SK-N-SH (cell line): ENCODE results near the gene USP15. TPM values are rescaled to one million over a fixed set of nuclear protein-coding genes. Genes with fewer than 3 reads are reported as not detected.

Experiments used
- CTCF ChIA-PET: fragments of 300-600, 350-600 bp; formaldehyde crosslinking; extraction: SDS; loops from one replicate; lab custom pipeline; 2021; lab: Yijun Ruan, JAX
- POLR2A ChIA-PET: fragments of 350-600 bp; sonication (Branson Sonifier 250); formaldehyde crosslinking; extraction: SDS; loops from one replicate; lab custom pipeline; 2020; ENCODE audit warnings: antibody characterized with exemption, inconsistent platforms; lab: Yijun Ruan, JAX
- DNase-seq: peaks from one replicate; pipeline ENCODE4 v3.0.0; 2012
- H2AFZ ChIP-seq: fragments of 200-600 bp; sonication (generic); 2 replicates; pipeline ENCODE4 v1.8.1; 2016; ENCODE audit warnings: antibody characterized with exemption, mild to moderate bottlenecking, low read depth
- H3F3A ChIP-seq: fragments of 200-600 bp; sonication (generic); replicated peaks from 2 replicates; pipeline ENCODE3; 2016; ENCODE audit warnings: antibody characterized with exemption, mild to moderate bottlenecking; ENCODE audit not compliant: insufficient read depth
- H3K27ac ChIP-seq, 2 experiments: fragments of 200-500 bp in 1 of 2; fragments of 200-600 bp in 1 of 2; sonication (Bioruptor generic) in 1 of 2; sonication (generic), shearing (Covaris generic) in 1 of 2; 2 replicates each; pipeline versions ENCODE4 v1.5.1 to v1.6.1; 2014 to 2016; ENCODE audit warnings: low read depth in 2 of 2, inconsistent platforms in 1 of 2, low read length in 1 of 2, mild to moderate bottlenecking in 1 of 2, mixed read lengths in 1 of 2
- H3K27me3 ChIP-seq: fragments of 200-600 bp; sonication (generic), shearing (Covaris generic); 2 replicates; pipeline ENCODE4 v1.6.1; 2016; ENCODE audit warnings: mixed run types; ENCODE audit not compliant: insufficient read depth
- H3K36me3 ChIP-seq, 2 experiments: fragments of 200-500 bp in 1 of 2; fragments of 200-600 bp in 1 of 2; sonication (Bioruptor generic) in 1 of 2; sonication (generic) in 1 of 2; replicated peaks in 1 of 2; 2 replicates each; pipeline versions ENCODE3 to v1.5.1; 2014 to 2016; ENCODE audit warnings: low read length in 1 of 2, mild to moderate bottlenecking in 1 of 2; ENCODE audit not compliant: insufficient read depth in 2 of 2, control insufficient read depth in 1 of 2
- H3K4me1 ChIP-seq, 2 experiments: fragments of 200-500 bp in 1 of 2; fragments of 200-600 bp in 1 of 2; sonication (Bioruptor generic) in 1 of 2; sonication (generic), shearing (Covaris generic) in 1 of 2; 2 replicates each; pipeline versions ENCODE4 v1.5.1 to v1.6.1; 2014 to 2016; ENCODE audit warnings: low read depth in 1 of 2, low read length in 1 of 2, mixed run types in 1 of 2; ENCODE audit not compliant: insufficient read depth in 2 of 2, control insufficient read depth in 1 of 2
- H3K4me2 ChIP-seq: fragments of 200-600 bp; sonication (generic), shearing (Covaris generic); 2 replicates; pipeline ENCODE4 v1.6.1; 2017; ENCODE audit warnings: mixed run types
- H3K4me3 ChIP-seq, 2 experiments: fragments of 200-500 bp in 1 of 2; fragments of 200-600 bp in 1 of 2; sonication (Bioruptor generic) in 1 of 2; sonication (generic), shearing (Covaris generic) in 1 of 2; 2 replicates each; pipeline versions ENCODE4 v1.5.1 to v1.8.1; 2014 to 2016; ENCODE audit warnings: low read depth in 2 of 2, inconsistent platforms in 1 of 2, low read length in 1 of 2, mild to moderate bottlenecking in 1 of 2, mixed read lengths in 1 of 2, moderate library complexity in 1 of 2
- H3K79me2 ChIP-seq: fragments of 200-600 bp; sonication (generic); 2 replicates; pipeline ENCODE4 v1.8.1; 2017; ENCODE audit warnings: mild to moderate bottlenecking; ENCODE audit not compliant: insufficient read depth
- H3K9ac ChIP-seq: fragments of 200-600 bp; sonication (generic); 2 replicates; pipeline ENCODE4 v1.6.1; 2017; ENCODE audit warnings: mixed run types
- H3K9me2 ChIP-seq: fragments of 200-600 bp; sonication (generic); 2 replicates; pipeline ENCODE4 v1.6.1; 2017; ENCODE audit warnings: mixed run types
- H3K9me3 ChIP-seq: fragments of 200-600 bp; sonication (generic); 2 replicates; pipeline ENCODE4 v1.6.1; 2017; ENCODE audit warnings: mixed run types, mild to moderate bottlenecking, moderate library complexity
- H4K20me1 ChIP-seq: fragments of 200-600 bp; sonication (generic); 2 replicates; pipeline ENCODE4 v1.6.1; 2017; ENCODE audit warnings: mild to moderate bottlenecking, mixed run types; ENCODE audit not compliant: insufficient read depth
- EZH2phosphoT487 ChIP-seq: fragments of 200-600 bp; sonication (generic); IDR thresholded peaks from 2 replicates; pipeline ENCODE4 v1.6.1; 2017; ENCODE audit warnings: low read depth, mixed run types, mild to moderate bottlenecking, antibody characterized with exemption, moderate library complexity, borderline replicate concordance
- FOXJ3 ChIP-seq: sonication (generic); formaldehyde crosslinking; IDR thresholded peaks from 2 replicates; pipeline ENCODE4 v1.5.1; 2020; ENCODE audit warnings: mild to moderate bottlenecking, missing genetic modification reagents
- FOXM1 ChIP-seq: IDR thresholded peaks from 2 replicates; pipeline ENCODE4 v1.4.0; 2012; ENCODE audit warnings: low read depth, mild to moderate bottlenecking
- GABPA ChIP-seq: IDR thresholded peaks from 2 replicates; pipeline ENCODE4 v1.4.0; 2012; ENCODE audit warnings: low read depth, mild to moderate bottlenecking
- NRF1 ChIP-seq: IDR thresholded peaks from 2 replicates; pipeline ENCODE4 v1.6.1; 2012; ENCODE audit warnings: low read depth, mild to moderate bottlenecking, low read length
- POLR2AphosphoS5 ChIP-seq: IDR thresholded peaks from 2 replicates; pipeline ENCODE4 v1.6.1; 2012; ENCODE audit warnings: low read depth, low read length
- REST ChIP-seq: IDR thresholded peaks from 2 replicates; pipeline ENCODE4 v1.6.1; 2012; ENCODE audit warnings: mild to moderate bottlenecking, low read depth, low read length, moderate library complexity
- RXRA ChIP-seq: IDR thresholded peaks from 2 replicates; pipeline ENCODE4 v1.4.0; 2012; ENCODE audit warnings: low read depth, mild to moderate bottlenecking, borderline replicate concordance
- SIN3A ChIP-seq: IDR thresholded peaks from 2 replicates; pipeline ENCODE4 v1.6.1; 2012; ENCODE audit warnings: low read depth, mild to moderate bottlenecking, low read length, moderate library complexity, borderline replicate concordance
- TAF1 ChIP-seq: IDR thresholded peaks from 2 replicates; pipeline ENCODE4 v1.6.1; 2012; ENCODE audit warnings: low read depth, mild to moderate bottlenecking, low read length, moderate library complexity, borderline replicate concordance
- TEAD4 ChIP-seq: IDR thresholded peaks from 2 replicates; pipeline ENCODE4 v1.4.0; 2012; ENCODE audit warnings: mild to moderate bottlenecking, borderline replicate concordance; ENCODE audit not compliant: insufficient read depth
- YY1 ChIP-seq: IDR thresholded peaks from 2 replicates; pipeline ENCODE4 v1.4.0; 2012; ENCODE audit warnings: low read depth, mild to moderate bottlenecking
- WGBS: methylation state at CpG from one replicate; pipeline ENCODE4 v1.1.6; 2017; ENCODE audit warnings: low lambda C conversion rate; 5-methylcytosine and 5-hydroxymethylcytosine counted together
- polyA plus RNA-seq, 3 experiments: library from polyadenylated mRNA; depleted of rRNA; stranded (reverse); fragments of >200 nt; gene quantifications; 2 replicates each; pipeline ENCODE4 v1.2.3, GENCODE V29; 2012
- TF ChIP-seq, protein P1 (sequence below): fragments of 150-350 bp; IDR thresholded peaks from 2 replicates; pipeline ENCODE4 v1.6.1; 2016; ENCODE audit warnings: mild to moderate bottlenecking, low read depth, low read length
- TF ChIP-seq, protein P2 (sequence below): IDR thresholded peaks from 2 replicates; pipeline ENCODE4 v1.4.0; 2012; ENCODE audit warnings: low read depth, borderline replicate concordance

Gene USP15
- polyA plus RNA-seq, 1 of the 3 experiments (the other 2 are of a cell fraction) = 13.2 TPM

GRCh38 chr12:62296001-62296400, 35.8 kb downstream of the USP15 start:
- Histone ChIP-seq H3K4me3 (no peak overlapping the region), H3K9me2 (no peaks in the 10 kb centered on the region), H3K27me3 (no peaks in the 10 kb centered on the region), H3F3A (no peaks in the 10 kb centered on the region), H3K36me3 (peaks cover 22 to 36% of the 10 kb centered on the region in 2 experiments), H4K20me1 (peaks cover 19% of the 10 kb centered on the region; the same call in 1 of the 2 replicates), H2AFZ (no peak overlapping the region), H3K4me1 (peaks cover 0 to 7% of the 10 kb centered on the region in 2 experiments; a peak in 1 of 4 replicates), H3K4me2 (no peak overlapping the region), H3K9ac (no peak overlapping the region), H3K79me2 (peaks cover 38% of the 10 kb centered on the region), H3K9me3 (peaks cover 3% of the 10 kb centered on the region; the same call in 1 of the 2 replicates), H3K27ac (no peak overlapping the region)
- 93% methylated on average over 2 of the region's 2 CpGs for WGBS
- POLR2A ChIA-PET = no interaction called here
- DNase-seq = no peak
- CTCF ChIA-PET = no interaction called here
- no peak for TF ChIP-seq GABPA

DNA sequence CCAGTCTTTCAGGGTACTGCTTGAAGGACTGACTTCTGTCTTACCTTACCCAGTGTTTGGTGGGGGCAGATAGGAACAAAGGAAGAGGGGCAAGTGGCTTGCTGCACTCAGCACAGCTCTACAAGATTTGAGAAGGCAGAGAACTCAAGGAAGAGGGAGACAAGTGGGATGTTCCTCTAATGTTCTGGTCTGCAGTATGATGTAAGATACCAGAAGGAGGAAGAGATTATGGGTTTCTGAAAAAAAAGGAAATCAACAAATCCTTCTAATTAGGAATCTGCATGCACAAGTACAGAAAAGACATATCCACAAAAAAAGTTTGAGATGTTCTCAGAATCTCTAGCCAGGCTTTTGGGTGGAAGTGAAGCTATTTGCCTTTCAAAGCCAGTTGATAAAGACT, 37.1 kb downstream of the USP15 start:
- TF ChIP-seq, protein P1, sequence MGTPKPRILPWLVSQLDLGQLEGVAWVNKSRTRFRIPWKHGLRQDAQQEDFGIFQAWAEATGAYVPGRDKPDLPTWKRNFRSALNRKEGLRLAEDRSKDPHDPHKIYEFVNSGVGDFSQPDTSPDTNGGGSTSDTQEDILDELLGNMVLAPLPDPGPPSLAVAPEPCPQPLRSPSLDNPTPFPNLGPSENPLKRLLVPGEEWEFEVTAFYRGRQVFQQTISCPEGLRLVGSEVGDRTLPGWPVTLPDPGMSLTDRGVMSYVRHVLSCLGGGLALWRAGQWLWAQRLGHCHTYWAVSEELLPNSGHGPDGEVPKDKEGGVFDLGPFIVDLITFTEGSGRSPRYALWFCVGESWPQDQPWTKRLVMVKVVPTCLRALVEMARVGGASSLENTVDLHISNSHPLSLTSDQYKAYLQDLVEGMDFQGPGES = no peak
- TF ChIP-seq FOXJ3 (CRISPR knock-in tag) (no peak), FOXM1 (no peak), GABPA (no peak)
- TF ChIP-seq, all 33 proteins: peak for 0
- no peak overlapping the region for H3K27ac ChIP-seq
- H3K9ac ChIP-seq = no peak overlapping the region
- no peak overlapping the region for H3K4me2 ChIP-seq
- no peaks in the 10 kb centered on the region for H3K9me3 ChIP-seq
- no peak for DNase-seq
- 0 out of 2 replicates have a peak, but pooled peaks cover 12% of the 10 kb centered on the region for H4K20me1 ChIP-seq
- no peaks in the 10 kb centered on the region for H3K9me2 ChIP-seq
- H3K4me3 ChIP-seq = no peak overlapping the region
- CTCF ChIA-PET = no interaction called here
- no peaks in the 10 kb centered on the region for H3F3A ChIP-seq
- POLR2A ChIA-PET = no interaction called here
- peaks cover 34% of the 10 kb centered on the region for H3K79me2 ChIP-seq
- no peaks in the 10 kb centered on the region for H3K27me3 ChIP-seq
- peaks cover 22 to 41% of the 10 kb centered on the region in 2 experiments for H3K36me3 ChIP-seq
- H3K4me1 ChIP-seq = peaks cover 0 to 2% of the 10 kb centered on the region in 2 experiments; a peak in 1 of 4 replicates
- H2AFZ ChIP-seq = no peak overlapping the region

GRCh38 chr12:62299617-62300016, 39.4 kb downstream of the USP15 start:
- Histone ChIP-seq H2AFZ (no peak overlapping the region), H3K9me2 (no peaks in the 10 kb centered on the region), H3K27ac (no peak overlapping the region), H4K20me1 (no peaks in the 10 kb centered on the region), H3K79me2 (peaks cover 15% of the 10 kb centered on the region; the same call in 1 of the 2 replicates), H3K4me1 (no peaks in the 10 kb centered on the region), H3K9me3 (peaks cover 10% of the 10 kb centered on the region; the same call in 1 of the 2 replicates), H3K4me3 (no peak overlapping the region), H3K4me2 (no peak overlapping the region), H3K27me3 (no peaks in the 10 kb centered on the region), H3K36me3 (peaks cover 39 to 63% of the 10 kb centered on the region in 2 experiments), H3F3A (no peaks in the 10 kb centered on the region), H3K9ac (no peak overlapping the region)
- POLR2A ChIA-PET = no interaction called here
- DNase-seq = no peak
- CTCF ChIA-PET = no interaction called here
- 92% methylated on average over 3 of the region's 3 CpGs for WGBS
- TF ChIP-seq RXRA (no peak), NRF1 (no peak), YY1 (no peak), POLR2AphosphoS5 (no peak), REST (no peak), TEAD4 (no peak), TAF1 (no peak), EZH2phosphoT487 (no peak), FOXM1 (no peak), FOXJ3 (CRISPR knock-in tag) (no peak), SIN3A (no peak)
- TF ChIP-seq, protein P2, sequence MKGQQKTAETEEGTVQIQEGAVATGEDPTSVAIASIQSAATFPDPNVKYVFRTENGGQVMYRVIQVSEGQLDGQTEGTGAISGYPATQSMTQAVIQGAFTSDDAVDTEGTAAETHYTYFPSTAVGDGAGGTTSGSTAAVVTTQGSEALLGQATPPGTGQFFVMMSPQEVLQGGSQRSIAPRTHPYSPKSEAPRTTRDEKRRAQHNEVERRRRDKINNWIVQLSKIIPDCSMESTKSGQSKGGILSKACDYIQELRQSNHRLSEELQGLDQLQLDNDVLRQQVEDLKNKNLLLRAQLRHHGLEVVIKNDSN = no peak
- TF ChIP-seq, protein P1 = no peak
